Cardiac muscle cell (in vitro differentiated cells and primary cell): ENCODE measurements around the gene SLC35F5. TPM values are rescaled to one million over a fixed set of nuclear protein-coding genes. Genes with fewer than 3 reads are reported as not detected.
A peak's percentile ranks its signal among the peaks of the same experiment; 100 is the strongest.

ENCODE experiments used
- DNase-seq, 2 donors: peaks; one replicate each; pipeline versions ENCODE4 v3.0.0 to v3.0.0-alpha.2; 2010 to 2017; ENCODE audit warnings: low read depth in 1 of 2, low spot score in 1 of 2
- H3K27ac ChIP-seq: fragments of 200-600 bp; sonication (generic); 2 replicates; pipeline ENCODE4 v1.5.1; 2016
- H3K27me3 ChIP-seq: fragments of 200-600 bp; sonication (generic); 2 replicates; pipeline ENCODE4 v1.6.0; 2016; ENCODE audit warnings: control low read depth
- H3K36me3 ChIP-seq: fragments of 200-600 bp; sonication (generic); 2 replicates; pipeline ENCODE4 v1.5.1; 2016; ENCODE audit warnings: control low read depth
- H3K4me1 ChIP-seq: fragments of 200-600 bp; sonication (generic); 2 replicates; pipeline ENCODE4 v1.8.1; 2017; ENCODE audit warnings: low read depth, mild to moderate bottlenecking, mixed run types
- H3K4me3 ChIP-seq: fragments of 200-600 bp; sonication (generic); 2 replicates; pipeline ENCODE4 v1.5.1; 2016; ENCODE audit warnings: mild to moderate bottlenecking
- H3K9me3 ChIP-seq: fragments of 200-600 bp; sonication (generic); 2 replicates; pipeline ENCODE4 v1.5.1; 2017; ENCODE audit warnings: low read depth, mild to moderate bottlenecking, control low read depth
- CTCF ChIP-seq: IDR thresholded peaks from 2 replicates; pipeline ENCODE4 v1.5.1; 2012; ENCODE audit warnings: low read depth, mild to moderate bottlenecking, low read length
- polyA plus RNA-seq: library from polyadenylated mRNA; unstranded; fragments of >200 nt; fragmentation: Nextera tagmentation; extraction: Ambion mirVana; gene quantifications from 2 replicates; pipeline ENCODE4 v1.2.1, GENCODE V29; 2016
- total RNA-seq: library from RNA; depleted of rRNA; stranded (reverse); fragments of >200 nt; gene quantifications from 2 replicates; pipeline ENCODE4 v1.2.3, GENCODE V29; 2016

The SLC35F5 gene
- total RNA-seq (42.2 and 48.4 TPM in 2 replicates), polyA plus RNA-seq (27.6 and 62.8 TPM in 2 replicates)

- peak within 1 kb of the TSS; percentile 91 for H3K4me3 ChIP-seq
- peak within 1 kb of the TSS; percentile 95 for H3K27ac ChIP-seq
- no peaks in the 10 kb centered on the region for H3K36me3 ChIP-seq
- no peak for TF ChIP-seq CTCF
- peaks cover 17% of the 10 kb centered on the region for H3K4me1 ChIP-seq
- DNase-seq: peak; percentile 94
- H3K27me3 ChIP-seq: no peaks in the 10 kb centered on the region
- H3K9me3 ChIP-seq: no peaks in the 10 kb centered on the region
Observed at GRCh38 chr2:113756355-113757137, at the start of gene SLC35F5. Gene SLC35F5 (minus strand): TSS chr2:113756642. CDS start chr2:113756409, 233 bp downstream.

- DNase-seq: no peak
- Histone ChIP-seq H3K27me3 (no peaks in the 10 kb centered on the region), H3K36me3 (no peaks in the 10 kb centered on the region), H3K9me3 (no peaks in the 10 kb centered on the region), H3K27ac (no peak overlapping the region), H3K4me1 (no peaks in the 10 kb centered on the region), H3K4me3 (no peak overlapping the region)
- TF ChIP-seq CTCF: peak; percentile 11
Observed at GRCh38 chr2:113799375-113799774, 42.9 kb upstream of the SLC35F5 start.

- no peak for DNase-seq
- H3K27me3 ChIP-seq: no peaks in the 10 kb centered on the region
- H3K9me3 ChIP-seq: no peaks in the 10 kb centered on the region
- no peaks in the 10 kb centered on the region for H3K4me1 ChIP-seq
- H3K4me3 ChIP-seq: no peak overlapping the region
- H3K36me3 ChIP-seq: no peaks in the 10 kb centered on the region
- TF ChIP-seq CTCF: no peak
- H3K27ac ChIP-seq: no peak overlapping the region
Observed at GRCh38 chr2:113797237-113797636, 40.8 kb upstream of the SLC35F5 start.

- Histone ChIP-seq H3K4me1 (no peaks in the 10 kb centered on the region), H3K9me3 (no peaks in the 10 kb centered on the region), H3K4me3 (no peak overlapping the region), H3K36me3 (no peaks in the 10 kb centered on the region), H3K27ac (no peak overlapping the region), H3K27me3 (no peaks in the 10 kb centered on the region)
- TF ChIP-seq CTCF: no peak
- DNase-seq: no peak
Observed at GRCh38 chr2:113796592-113797175, 40.2 kb upstream of the SLC35F5 start.

- Histone ChIP-seq H3K36me3 (no peaks in the 10 kb centered on the region), H3K27ac (no peak overlapping the region), H3K27me3 (no peaks in the 10 kb centered on the region), H3K4me3 (no peak overlapping the region), H3K9me3 (no peaks in the 10 kb centered on the region), H3K4me1 (no peaks in the 10 kb centered on the region)
- peak in 1 of 2 donors; percentile 41 for DNase-seq
- no peak for TF ChIP-seq CTCF
Observed at GRCh38 chr2:113795405-113795920, 39.0 kb upstream of the SLC35F5 start.
